ENCODE measurements around the gene COG5.

The COG5 gene

DNA sequence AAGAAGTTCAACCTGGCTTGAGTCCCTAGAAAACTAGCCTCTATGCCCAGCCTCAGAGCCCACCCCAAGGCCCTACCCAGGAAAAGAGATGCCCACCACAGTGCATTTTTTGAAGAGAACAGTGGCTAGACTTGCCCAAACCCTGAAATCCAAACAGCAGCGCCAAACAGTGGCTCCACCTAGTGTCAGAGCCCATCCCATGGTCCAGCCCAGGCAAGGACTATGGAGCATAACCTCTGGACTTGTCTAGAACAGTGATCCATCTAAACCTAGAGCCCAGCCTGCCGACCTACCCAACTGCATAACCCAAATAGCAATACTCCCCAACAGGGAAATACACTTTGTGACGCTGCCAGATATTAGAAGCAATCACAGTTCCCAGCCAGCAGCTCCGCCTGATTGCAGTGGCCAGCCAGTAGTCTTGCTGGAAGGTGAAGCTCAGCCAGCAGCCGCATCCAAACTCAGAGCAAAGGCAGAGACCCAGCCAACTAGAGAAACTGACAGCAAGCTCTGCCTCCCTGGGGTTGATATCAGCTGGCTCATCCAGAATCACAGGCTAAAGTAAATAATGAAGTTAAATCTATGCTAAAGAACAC, 350.4 kb downstream of the COG5 start:
- no peak for DNase-seq

DNA sequence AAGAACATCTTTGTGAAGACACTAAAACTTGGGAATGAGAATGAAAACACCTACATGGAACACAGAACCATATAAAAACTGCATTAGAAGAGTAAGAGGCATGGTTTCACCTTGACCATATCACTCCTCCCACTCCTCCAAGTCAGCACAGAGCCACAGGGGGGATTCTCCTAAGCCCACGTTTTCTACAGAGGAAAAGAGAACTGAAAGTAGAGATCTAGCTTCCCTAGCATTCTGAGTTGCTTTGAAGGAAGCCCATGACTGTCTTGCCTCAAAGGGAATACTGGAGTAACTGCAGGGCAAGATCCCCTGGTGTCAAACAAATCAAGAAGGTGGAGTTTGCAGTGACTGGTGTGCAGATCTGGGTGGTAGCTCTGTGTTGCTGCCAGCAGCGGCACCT, 351.0 kb downstream of the COG5 start:
- DNase-seq, result no peak

DNA sequence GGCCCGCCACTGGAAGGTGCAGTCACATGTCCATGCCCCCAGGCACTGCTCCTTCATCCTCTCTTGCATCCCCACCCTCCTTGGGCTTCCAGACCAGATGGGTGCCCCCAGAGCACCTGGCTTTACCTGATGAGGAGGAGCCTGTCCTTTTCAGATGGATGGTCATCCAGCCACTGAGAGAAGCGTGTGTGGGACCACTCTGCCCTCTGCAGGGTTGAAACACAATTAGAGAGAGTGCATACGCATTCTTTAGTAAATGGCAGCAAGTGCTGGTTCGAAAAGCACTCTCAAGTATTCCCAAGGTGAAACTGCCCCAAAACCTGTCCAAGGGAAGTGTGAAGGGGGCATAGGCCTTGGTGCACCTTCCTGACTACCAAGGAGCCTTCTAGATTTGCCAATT, 353.3 kb downstream of the COG5 start:
- DNase-seq, result no peak

- DNase-seq, result no peak
Measured at GRCh38 chr7:107209565-107209964, 354.2 kb downstream of the COG5 start.

DNA sequence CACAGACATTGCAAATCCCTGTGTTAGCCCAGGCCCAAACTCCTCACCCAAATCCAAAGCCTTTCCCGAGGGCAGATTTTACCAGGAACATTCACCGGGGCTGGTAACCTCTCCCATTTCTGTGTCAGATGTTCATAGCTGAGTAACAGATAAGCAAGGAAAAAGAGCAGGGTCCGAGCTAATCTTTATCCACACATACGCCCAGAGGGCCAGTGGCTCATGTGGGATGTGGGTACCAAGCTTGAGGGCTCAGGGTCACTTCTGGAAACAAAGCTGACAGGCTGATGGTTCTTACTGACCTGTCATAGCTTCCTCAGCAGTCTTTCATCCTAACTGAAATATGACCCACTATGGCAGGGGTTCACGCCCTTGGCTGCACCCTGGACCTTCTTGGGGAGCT, 355.2 kb downstream of the COG5 start:
- DNase-seq, result no peak

- no peak for DNase-seq
Measured at GRCh38 chr7:107208024-107208521, 355.6 kb downstream of the COG5 start.

GRCh38 chr7:107207459-107207858, 356.3 kb downstream of the COG5 start:
- no peak for DNase-seq

- no peak for DNase-seq
Measured at GRCh38 chr7:107206706-107207105, 357.0 kb downstream of the COG5 start.

DNA sequence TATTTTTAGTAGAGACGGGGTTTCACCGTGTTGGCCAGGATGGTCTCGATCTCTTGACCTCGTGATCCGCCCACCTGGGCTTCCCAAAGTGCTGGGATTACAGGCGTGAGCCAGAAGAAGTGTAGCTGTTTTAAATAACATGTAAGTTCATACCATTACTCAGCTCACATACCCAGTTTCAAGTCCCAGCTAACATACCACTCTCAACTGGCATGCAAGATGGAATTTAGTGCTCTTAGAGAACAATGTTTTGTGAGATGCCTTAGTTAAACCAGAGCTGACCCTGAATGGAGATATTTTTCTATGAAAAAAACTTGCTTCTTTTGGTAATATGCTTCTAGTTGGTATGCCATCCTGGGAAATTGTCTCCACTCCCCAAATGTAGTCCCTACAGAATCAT, 357.6 kb downstream of the COG5 start:
- no peak for DNase-seq

DNA sequence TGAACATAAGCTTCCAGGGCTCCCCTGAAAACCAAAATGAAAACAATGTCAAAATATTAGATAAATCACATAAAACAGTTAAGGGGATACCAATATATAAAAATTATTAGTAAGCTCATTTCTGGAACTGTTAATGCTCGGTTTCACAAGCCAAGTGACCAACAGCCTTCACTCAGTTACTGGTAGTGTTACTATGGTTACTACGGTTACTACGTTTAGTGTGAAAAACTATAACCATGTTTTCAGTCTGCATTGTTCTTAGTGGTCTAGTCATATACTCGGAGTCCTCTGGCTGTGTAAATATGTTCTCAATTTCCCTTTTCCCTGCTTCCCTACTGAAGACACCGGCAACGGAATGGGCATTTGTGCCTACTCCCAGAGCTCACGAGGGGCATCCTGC, 360.1 kb downstream of the COG5 start:
- DNase-seq, result no peak

- no peak for DNase-seq
Measured at GRCh38 chr7:107201795-107202450, 361.8 kb downstream of the COG5 start.

DNA sequence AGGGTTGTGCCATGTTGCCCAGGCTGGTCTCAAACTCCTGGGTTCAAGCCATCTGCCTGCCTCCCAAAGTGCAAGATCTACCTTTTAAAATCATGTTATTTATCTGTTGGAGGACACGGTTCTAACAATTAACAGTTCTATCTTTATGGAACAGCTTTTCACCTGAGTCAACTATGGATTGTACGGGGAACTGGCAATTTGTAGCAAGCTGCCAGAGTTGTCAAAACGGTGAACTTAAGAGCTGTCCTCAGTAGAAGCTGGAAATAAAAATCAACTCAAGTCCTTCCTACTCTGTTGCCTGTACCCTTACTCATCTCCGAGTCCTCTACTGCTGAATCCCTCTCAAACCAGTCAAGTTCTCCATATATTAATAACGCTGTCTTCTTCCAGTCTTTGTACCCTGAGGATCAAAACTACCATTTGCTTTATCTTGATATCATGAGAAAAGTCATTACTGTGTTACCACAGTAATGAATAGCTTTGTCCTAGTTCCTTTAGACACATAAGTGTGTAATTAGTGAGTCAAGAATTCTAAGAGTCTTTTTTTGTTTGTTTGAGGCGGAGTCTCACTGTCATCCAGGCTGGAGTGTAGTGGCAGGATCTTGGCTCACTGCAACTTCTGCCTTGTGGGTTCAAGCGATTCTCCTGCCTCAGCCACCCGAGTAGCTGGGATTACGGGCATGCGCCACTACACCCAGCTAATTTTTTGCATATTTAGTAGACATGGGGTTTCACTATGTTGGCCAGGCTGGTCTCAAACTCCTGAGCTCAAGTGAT, 366.7 kb downstream of the COG5 start:
- DNase-seq, result no peak

- no peak for DNase-seq
Measured at GRCh38 chr7:107194052-107194451, 369.7 kb downstream of the COG5 start.

GRCh38 chr7:107190090-107190489, 373.6 kb downstream of the COG5 start:
- DNase-seq, result no peak

- no peak for DNase-seq
Measured at GRCh38 chr7:107187774-107188173, 375.9 kb downstream of the COG5 start.

GRCh38 chr7:107186240-107186639, 377.5 kb downstream of the COG5 start:
- DNase-seq, result no peak

DNA sequence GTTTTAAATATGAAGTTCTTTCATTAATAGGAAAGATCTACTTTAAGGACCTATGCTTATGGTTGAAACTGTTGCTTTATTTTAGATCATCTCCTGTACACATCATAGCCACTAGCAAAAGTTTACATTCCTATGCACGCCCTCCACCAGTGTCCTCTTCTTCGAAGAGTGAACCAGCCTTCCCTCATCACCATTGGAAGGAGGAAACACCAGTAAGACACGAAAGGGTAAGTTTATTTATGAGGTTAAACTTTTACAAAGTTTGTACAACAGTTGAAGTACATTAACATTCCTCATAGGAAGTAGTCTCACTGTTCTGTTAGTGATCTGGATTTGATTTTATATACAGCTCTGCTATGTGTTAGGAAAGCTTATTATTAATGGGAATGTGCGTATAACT, 378.0 kb downstream of the COG5 start:
- no peak for DNase-seq

DNA sequence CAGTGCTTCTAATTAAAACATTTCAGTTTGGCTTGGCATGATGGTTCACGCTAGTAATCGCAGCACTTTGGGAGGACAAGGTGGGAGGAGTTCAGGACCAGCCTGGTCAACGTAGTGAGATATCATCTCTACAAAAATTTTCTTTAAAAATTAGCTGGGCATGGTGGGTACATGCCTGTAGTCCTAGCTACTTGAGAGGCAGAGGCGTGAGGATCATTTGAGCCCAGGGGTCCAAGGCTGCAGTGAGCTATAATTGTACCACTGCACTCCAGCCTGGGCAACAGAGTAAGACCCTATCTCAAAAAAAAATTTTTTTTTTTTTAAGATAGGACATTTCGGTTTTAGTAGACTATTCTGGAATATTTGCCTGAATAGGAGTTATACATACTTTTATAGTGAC, 382.5 kb downstream of the COG5 start:
- no peak for DNase-seq

DNA sequence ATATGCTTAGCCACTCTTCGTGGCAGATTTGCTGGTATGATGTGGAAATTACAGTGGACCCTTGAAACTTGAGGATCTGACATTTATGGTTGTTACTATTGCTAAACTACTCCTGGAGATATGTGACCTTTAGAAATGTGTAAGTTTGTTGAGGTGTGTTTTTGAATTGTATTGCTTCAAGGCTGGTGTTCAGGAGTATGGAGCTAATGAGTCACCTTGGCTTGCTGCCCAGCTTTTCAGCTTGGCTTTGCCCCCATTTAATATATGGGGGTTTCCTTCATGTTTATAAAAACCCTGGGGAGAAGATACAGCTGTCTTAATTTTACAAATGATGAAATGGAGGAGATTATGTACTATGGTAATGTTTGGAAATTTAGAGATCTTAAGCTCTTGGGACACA, 383.3 kb downstream of the COG5 start:
- DNase-seq, result peak; percentile 58

DNA sequence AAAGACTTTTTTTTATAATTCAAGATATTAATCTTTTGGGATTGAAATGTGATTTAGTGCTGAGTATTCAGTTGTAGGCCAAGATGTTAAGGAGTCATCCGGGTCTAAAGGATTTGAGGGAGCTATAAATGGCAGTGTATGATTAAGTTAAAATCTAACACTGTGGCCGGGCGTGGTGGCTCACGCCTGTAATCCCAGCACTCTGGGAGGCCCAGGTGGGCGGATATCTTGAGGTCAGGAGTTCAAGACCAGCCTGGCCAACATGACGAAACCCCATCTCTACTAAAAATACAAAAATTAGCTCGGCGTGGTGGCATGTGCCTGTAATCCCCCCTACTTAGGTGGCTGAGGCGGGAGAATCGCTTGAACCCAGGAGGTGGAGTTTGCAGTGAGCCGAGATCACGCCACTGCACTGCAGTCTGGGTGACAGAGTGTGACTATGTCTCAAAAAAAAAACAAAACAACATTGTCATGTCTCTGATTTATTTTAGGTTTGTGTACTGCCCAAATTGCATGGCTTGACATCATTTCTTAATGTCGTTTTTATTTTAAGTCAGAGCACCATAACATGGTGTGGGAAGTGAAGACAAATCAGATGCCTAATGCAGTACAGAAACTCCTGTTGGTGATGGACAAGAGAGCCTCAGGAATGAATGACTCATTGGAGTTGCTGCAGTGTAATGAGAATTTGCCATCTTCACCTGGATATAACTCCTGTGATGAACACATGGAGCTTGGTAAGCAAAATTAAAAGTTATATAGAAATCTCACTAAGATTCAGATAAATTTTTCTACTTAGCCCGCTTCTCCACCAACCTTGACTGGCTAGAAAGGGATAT, 384.2 kb downstream of the COG5 start:
- DNase-seq, result no peak

GRCh38 chr7:107173691-107174406, 389.9 kb downstream of the COG5 start:
- DNase-seq, result no peak

DNA sequence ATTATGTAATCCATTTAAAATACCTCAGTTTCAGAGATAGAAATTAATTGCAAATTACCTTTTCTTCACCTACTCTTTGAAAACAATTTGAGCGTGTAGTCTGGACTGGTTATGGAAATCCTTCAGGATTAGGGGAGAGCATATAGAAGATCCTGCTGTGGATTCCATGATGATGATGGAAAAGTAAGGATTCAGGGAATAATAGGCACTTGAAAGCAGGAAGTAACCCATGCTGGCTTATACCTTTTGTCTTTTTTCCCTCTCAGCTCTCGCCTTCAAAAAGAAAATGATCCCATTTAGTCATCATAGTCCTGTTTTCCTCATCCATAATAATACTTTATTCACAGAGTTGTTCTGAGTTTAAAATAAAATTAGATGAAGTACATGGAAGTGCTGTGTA, 390.5 kb downstream of the COG5 start:
- no peak for DNase-seq

Data from activated gamma-delta T cell treated with Interleukin-2 at 50 U/mL for 16 hours (primary cell).